GM21528 (cell line): ENCODE measurements around the gene POLE.
A peak's percentile ranks its signal among the peaks of the same experiment; 100 is the strongest.

Experiments
- ATAC-seq: cut with Tn5 transposase; IDR thresholded peaks from one replicate; pipeline ENCODE4 v1.9.1; 2021; ENCODE audit warnings: mild to moderate bottlenecking, moderate library complexity; ENCODE audit not compliant: unreplicated experiment, low FRiP score

The POLE gene

DNA sequence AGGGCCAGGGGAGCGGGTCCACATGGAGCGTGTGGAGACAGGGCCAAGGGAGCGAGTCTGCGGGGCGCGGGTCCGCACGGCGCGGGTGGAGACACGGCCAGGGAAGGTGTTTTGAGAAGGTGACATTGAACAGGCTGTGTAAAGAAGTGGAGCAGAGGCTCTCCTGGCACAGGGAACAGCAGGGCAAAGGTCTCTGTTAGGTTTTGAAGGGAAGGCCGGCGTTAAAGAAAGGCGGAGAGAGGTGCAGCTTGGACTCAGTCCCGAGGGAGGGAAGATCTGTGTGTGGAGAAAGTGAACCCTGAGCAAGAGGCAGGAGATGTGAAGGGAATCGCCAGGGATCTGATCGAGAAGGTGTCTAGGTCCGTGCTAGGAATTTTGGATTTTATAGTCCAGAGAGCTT, 2.1 kb upstream of the POLE start:
- no peak for ATAC-seq

DNA sequence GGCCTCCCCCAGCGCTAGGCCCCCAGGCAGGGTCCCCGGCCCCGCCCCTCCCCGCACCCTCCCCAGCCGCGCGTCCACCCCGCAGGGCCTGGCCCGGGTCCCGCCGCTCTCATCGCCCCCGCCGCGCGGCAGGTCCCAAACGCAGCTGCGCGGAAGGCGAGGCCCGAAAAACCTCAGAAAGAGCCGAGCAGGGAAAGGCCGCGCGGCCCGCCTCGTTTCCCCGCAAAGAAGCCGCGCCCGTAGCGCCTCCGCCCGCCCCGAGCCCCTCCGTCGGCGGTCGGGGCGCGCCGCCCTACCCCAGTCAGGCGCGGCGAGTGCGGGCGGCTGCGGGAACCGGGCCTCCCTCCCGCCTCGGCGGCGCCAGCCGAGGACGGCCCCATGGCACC, 324 bp downstream of the POLE start:
- peak; percentile 53 for ATAC-seq

DNA sequence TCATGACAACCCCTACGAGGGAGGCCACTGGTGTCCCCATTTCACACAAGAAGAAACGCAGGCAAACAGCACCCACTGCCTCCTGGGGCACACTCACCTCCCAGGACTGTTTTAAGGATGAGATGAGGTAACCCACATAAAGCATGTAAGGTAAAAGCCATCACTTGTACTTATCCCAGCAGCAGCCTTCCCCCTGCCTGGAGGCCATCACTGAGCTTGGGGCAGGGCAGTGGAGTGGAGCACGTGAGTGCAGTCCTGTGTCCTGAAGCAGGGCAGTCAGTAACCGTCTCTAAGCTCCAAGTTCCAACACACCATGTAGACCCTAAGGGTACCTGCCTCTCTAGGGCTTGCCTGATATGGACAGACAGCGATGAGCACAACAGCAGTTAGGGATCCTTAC, 1.7 kb downstream of the POLE start:
- ATAC-seq: no peak

DNA sequence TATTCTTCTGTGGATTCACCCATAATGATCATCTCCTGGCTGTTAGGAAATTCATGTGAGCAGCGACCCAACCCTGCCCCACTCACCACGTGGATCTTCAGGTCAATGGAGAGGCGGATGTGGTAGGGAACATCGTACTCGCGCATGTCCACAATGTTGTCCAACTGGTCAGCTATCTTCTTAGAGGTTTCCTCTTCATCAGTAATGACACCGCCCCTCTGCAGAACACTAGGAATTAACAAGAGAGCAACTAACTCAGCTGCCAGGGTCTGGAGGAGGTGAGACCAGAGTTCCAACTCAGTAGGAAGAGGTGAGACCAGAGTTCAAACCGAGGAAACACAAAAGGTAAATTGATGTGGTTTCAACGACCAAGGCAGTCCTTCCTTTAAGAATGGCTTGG, 9.7 kb downstream of the POLE start:
- ATAC-seq: no peak

DNA sequence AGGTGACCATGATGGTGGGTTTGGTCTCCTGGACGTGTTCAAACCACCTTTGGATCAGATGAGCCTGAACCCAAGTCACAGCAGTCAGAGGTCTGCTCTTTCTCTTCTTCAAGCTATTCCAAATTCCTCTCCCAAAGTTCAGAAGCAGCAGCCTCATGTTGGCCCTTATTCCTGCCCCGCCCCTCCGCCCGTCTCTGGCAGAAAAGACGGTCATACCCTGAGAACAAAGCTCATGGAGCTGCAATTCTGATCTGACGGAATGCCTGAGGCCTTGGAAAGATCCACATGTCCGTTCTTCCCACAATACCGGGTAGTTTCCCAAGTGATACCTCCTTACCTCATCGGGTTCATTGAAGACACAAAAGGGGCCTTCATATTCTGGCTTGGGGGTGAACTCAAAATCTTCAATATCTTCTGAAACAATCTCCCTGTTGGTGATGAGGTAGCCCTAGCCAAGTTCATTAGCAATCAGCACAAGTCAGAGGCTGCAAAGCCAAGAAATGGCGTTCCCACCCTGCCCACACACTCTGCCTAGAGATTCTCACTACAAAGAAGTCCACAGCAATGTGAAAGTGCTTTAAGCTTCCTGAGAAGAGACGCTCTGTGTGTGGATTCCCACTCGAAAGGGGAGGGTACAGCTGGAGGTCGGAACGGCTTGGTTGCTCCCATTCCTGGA, 11.2 kb downstream of the POLE start:
- no peak for ATAC-seq

DNA sequence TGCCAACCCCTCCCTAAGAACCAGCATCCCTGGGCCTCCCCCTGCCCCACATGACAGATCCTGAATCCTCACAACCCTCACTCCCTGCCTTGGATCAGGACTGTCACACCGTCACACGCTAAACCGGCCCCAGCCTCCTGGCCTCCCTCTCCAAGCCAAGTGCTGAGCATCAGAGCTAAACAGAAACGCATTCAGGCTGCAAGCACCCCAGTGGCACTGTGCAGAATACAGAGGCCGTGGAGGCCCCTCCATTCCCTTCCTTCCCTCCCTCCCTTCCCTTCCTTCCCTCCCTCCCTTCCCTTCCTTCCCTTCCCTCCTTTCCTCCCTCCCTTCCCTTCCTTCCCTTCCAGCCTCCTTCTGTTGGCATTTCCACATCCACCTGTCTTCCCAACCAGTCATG, 12.6 kb downstream of the POLE start:
- no peak for ATAC-seq

DNA sequence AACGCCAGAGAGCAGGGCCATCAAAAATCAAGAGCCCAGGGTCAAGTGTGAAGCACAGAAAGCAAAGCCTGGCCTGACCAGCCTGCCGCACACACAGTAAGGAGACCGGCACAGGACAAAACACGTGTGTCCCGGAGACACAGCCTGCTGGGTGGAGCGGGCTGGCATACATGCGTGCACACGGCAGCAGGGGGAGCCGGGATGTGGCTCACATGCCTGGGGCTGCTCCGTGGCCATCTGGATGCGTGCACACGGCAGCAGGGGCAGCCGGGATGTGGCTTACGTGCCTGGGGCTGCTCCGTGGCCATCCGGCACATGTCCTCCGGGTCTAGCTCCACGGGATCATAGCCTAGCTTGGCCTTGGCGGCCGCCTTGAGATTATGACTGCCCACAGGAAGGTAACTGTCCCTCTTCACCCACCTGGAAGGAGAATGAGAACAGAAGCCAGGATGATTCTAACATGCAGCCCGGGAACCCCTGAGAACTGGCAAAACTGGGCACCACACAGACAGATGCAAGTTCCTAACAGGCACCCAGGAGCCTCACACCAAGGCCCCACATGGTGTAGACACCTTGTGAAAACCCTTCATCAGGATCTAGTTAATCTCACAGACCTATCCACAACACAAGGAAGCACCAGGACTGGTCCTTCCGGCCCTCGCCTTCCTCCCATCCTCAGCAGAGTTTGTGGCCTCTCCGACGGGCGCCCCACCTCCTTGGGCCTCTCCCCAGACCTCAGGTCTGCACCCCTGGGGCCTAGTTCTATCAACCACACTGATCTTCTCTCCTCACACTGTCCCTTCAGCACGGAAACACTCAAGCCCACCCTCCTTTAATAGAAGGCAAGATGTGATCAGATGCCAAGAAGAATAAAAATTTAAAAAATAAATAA, 13.6 kb downstream of the POLE start:
- ATAC-seq: no peak

DNA sequence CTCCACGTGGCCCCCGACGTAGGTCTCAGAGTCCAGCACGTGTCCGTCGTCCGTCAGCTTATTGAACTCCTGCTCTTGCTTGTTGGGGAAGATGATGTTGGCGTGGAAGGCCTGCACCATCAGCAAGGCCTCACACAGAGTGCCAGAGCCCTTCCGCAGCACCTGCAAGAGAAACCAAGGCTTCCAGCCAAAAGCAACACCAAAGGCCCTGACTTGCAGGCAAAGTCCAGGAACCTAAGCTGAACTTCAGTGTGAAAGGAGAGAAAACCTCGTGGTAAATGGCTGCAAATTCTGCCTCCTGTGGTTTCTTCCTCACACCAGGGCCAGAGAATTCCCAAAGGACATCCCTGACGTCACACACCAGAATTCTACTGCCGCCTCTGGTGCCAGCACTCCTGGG, 14.5 kb downstream of the POLE start:
- ATAC-seq: no peak

DNA sequence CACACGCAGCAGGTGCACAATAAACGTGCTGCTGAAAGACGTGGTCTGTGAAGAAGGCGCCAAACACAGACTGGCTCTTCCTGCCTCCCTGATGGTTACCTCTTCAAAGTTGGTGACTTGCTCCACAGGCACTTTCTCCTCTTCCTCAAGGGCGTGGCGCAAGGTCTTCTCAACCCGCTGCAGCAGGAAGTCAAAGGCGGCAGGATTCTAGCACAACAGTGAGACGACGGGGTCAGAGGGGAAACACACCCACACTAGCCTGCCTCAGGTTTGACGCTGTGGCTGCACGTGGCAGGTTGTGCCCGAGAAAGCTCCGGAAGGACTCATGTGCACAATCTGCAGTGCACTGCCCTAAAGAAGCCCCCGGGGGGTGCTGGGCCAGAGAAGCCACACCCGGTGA, 15.0 kb downstream of the POLE start:
- ATAC-seq: no peak

DNA sequence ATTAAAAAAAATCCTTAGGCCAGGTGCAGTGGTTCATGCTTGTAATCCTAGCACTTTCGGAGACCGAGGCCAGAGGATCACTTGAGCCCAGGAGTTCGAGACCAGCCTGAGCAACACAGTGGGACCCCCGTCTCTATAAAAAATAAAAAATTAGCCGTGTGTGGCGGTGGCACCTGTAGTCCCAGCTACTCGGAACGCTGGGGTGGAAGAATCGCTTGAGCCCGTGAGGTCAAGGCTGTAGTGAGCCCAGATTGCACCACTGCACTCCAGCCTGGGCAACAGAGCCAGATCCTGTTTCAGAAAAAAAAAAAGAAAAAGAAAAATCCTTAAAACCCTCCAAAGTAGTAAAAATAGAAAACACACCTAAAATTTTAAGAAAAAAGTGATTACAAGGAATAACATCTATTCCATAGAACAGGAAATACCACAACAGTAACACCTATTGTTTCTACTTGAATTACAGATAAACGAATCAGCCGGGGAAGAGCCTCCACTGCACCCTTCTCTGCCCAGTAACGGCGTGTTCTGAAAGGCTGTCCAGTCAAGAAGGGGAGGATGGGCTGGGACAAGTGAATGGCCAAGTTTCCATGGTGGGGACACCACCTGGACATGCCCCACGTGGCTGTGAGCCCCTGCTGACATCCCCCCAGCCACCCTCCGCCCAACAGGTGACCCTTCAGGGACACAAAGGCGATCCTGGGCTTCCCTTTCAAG, 17.8 kb downstream of the POLE start:
- ATAC-seq: no peak

DNA sequence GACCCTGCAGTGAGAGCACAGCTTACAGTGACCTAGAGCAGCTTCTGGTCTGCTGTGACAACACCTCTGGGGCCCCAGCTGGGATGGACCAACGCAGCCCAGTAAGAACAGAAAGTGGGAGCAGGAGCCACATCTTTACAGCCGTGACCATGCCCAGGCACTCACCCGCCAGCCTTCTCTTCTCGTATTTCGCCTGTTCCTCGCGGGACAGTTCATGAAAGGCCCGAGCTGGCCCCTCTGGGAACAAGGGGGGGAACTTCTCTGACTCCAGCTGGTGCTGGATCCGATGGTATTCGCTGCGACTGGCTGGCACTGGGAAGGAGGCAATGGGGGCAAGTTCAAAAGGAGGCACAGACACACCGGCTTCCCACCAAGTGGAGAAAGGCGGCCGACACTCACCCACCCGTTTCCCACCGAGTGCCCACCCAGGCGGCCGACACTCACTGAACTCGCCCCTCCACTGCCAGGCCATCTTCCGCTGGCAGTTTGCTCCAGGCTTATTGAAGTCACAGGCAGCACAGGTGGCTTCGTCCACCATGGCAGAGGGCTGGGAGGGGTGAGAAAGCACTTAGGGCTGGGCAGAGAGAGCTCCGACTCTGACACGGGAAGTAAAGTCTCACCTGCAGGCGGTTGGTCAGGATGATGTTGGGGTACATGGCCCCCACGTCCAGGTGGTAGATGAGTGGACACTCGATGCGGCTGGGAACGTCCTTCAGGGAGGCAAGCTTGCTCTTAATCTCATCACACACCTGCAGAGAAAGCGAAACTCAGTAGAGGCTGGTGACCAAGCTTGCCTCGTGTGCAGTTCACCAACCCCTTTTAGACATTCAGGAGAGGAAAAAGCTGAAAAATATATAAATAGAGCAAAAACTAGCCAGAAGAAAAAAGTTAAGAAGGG, 18.7 kb downstream of the POLE start:
- no peak for ATAC-seq

DNA sequence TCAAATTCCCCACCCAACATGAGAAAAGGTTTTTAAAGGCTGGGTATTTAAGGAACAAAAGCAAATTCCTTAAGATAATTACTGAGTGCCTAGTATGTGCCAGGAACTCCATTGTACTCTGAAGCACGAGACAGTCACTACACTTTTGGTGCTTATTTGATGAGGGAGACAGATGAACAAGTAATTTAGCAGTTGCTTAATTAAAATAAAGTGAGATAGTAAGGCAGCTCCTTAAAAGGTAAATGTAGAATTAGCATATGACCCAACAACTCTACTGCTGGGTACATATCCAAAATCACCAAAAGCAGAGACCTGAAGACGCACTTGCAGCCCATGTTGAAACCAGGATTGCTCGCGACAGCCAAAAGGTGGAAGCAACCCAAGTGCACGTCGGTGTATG, 21.3 kb downstream of the POLE start:
- ATAC-seq: no peak

DNA sequence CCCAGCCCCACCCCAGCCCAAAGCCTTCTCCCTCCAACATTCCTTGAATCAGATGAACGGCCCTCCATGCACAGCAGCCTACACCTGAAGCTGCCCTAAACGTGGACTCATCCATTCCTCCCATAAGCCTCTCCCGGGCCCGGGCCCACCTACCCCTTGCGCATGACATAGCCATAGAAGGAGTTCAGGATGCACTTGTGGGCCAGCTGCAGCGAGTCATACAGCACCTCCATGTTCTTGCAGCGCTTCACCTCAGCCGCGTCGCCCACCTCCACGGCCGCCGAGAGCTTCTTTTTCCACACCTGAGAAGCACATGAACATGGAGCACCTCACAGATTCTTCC, 22.0 kb downstream of the POLE start:
- no peak for ATAC-seq

DNA sequence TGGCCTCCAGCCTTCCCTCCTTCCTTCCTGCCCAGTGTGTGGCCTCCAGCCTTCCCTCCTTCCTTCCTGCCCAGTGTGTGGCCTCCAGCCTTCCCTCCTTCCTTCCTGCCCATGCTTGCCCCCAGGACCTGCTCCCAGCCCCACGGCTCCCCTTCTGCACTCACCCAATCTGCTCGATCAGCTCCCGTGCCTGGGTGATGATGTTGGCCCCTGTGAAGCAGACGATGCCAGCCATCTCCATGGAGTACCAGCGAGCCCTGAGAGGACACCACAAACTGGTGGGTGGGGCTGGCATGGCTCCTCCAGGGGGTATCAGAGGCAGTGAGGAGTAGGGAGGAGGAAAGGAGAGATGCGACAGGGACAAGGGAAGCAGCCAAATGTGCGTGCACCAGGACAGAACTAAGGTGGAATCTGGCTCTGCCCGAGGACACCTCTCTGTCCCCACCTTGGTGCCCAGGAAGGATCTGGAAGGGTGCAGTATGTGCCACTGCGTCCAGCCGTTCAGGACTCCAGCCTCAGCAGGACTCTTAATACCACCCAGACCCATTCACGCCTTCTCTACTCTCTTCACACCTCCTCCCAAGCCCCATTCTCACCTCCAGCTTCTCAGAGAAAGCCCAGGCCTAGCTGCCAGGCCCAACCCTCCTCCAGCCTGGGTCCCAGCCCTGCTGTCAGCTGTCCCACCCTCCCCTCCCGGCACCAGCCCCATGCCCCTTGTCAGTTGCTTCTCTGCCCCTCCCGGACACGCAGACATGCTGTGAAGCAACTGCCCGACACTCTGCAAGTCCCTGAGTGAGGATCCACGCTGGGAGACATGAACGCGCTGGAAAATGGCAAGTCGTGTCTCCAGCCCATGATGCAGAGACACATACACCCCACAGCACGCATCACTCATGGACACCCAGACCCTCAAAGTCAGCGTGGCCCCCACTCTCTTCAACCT, 22.7 kb downstream of the POLE start:
- no peak for ATAC-seq

DNA sequence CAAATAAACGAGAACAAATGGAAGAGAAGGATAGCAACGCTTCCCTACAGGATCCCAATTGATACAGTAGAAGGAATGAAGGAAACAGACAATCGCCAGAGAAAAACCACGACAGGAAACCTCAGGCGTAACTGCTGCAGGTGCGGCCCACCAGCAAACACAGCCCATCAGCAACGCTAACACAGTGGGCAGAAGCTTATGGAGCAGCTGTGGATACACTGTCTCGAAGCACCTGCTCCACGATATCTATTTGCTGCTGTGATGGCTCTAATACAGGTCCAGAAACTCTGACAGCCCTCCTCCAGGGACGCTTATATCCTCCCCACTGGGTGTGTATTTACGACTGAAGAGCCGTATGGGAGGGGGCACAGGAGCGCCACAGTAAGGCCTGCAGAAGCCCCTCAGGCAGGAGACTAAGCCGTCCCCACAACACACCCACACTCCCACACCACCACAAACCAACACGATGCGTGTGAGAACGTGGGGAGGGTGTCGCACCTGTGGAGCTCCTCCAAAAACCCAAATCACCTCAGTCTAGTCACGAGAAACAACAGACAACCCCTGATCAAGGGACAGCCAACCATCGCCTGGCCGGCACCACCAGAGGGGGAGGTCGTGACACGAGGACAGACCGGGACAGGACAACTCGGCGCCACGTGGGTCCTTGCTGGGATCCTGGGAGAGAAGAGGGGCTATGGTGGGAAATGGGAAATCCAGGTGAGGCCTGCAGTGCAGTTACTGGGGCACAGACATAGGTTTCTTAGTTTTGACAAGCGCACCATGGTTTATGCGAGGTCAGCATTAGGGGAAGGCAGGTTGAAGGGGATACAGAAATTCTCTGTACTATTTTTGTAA, 24.0 kb downstream of the POLE start:
- ATAC-seq: no peak

DNA sequence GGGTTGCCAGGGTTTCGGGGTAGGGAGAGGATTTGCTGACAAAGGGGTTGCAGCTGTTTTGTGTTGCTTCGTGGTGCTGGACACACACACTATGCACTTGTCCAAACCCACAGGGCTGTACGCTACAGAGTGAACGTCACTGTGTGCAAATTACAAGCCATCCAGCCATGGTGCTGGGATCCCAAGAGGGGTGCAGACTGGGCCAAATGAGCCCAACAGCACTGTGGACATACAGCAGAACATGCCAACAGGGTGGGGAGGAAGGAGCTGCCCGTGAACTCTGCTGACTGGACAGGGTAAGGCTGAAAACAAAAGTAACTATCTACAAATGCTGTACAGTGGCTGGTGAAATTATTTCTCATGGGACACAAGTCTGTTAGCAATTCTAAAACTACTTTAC, 25.2 kb downstream of the POLE start:
- no peak for ATAC-seq

DNA sequence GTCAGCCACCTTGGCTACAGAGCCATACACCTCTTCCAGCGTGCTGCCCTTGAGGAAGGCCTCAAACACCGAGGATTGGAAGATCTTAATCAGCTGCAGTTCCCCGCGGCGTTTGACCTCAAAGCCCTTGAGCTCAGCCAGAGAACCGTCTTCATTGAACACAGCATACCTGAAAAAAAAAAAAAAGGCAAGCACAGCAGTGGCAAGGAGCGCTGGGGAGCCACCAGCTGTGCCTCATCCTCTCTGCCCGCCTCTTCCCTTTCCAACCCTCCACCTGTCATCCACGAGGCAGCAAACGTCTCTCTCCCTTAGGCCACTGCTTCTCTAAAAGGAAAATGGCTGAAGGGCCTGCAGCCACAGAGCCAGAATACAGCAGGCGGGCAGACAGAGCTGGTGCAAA, 26.1 kb downstream of the POLE start:
- ATAC-seq: no peak

DNA sequence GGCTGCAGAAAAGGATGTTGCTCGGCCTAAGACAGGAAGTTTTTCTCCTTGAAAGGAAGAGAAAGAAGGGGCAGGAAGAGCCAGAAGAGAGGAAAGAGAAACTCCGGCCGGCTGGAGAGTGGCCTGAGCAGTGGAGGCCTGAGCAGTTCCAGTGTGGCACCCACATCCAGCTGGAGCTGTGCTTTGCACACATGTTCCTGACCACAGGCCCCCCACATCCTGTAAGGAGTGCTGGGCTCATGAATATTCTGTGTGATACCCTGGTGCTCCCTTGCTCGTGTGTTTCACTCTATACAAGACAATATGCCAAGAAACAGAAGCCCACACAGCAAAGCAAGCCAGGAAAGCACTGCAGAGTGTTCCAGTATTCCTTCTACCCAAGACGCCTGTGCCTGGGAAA, 27.1 kb downstream of the POLE start:
- no peak for ATAC-seq

DNA sequence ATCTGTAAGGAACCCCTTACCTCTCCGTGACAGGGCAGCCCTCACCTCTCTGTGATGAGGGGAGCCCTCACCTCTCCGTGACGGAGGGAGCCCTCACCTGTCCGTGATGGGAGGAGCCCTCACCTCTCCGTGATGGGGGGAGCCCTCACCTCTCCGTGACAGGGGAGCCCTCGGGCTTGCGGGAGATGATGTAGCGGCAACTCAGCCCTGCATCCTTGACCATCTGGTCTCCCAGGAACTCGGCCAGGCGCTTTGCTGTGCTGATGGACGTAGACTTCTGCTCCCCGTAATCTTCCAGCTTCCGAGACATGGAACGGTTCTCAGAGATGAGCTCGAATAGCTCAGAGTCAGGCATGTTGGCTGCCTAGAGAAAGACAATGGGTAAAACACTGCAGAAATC, 28.0 kb downstream of the POLE start:
- ATAC-seq: no peak
